ENCODE results near the gene PLK5. TPM values are rescaled to one million over a fixed set of nuclear protein-coding genes. Genes with fewer than 3 reads are reported as not detected.

PLK5 gene
- total RNA-seq, 1 donor from 2014 or later, result not detected

GRCh38 chr19:1577090-1577928 is 53.4 kb downstream of the PLK5 start:
- DNase-seq (ENCODE audit: low spot score), result no peak

GRCh38 chr19:1577929-1578618 is 54.2 kb downstream of the PLK5 start:
- DNase-seq (ENCODE audit: low spot score), result no peak

DNA sequence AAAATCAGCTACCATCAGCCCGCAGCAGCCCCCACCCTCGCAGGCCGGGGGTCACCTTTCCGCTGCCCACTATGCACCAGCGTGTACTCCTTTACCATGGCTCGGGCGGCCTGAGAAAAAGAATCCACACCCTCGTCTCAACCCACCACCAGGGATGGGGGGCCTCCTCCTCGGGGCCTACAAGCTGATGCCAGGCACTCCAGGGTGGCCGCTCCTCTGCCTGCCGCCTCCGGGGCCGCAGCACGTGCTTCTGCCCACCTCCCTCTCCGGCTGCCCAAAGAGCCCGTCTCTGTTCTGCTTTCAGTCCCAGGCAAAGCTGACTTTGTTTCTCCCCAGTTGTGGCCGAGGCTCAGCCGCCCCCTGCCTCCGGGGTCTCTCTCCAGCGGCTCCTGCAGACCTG is 55.3 kb downstream of the PLK5 start:
- no peak for DNase-seq (ENCODE audit: low spot score)

GRCh38 chr19:1580382-1580781 is 56.5 kb downstream of the PLK5 start:
- DNase-seq (ENCODE audit: low spot score), result no peak

- no peak for DNase-seq (ENCODE audit: low spot score)
Measured at GRCh38 chr19:1580957-1581356, 57.1 kb downstream of the PLK5 start.

GRCh38 chr19:1582201-1582600 is 58.3 kb downstream of the PLK5 start:
- DNase-seq (ENCODE audit: low spot score), result no peak

GRCh38 chr19:1584500-1585242 is 60.8 kb downstream of the PLK5 start:
- DNase-seq (ENCODE audit: low spot score), result no peak

GRCh38 chr19:1585243-1585580 is 61.3 kb downstream of the PLK5 start:
- no peak for DNase-seq (ENCODE audit: low spot score)

Other genes with a start within 250 kb of the PLK5 start
- gene FAM174C, start 248.5 kb upstream of the PLK5 start, total RNA-seq (ENCODE audit: insufficient read depth, low replicate concordance), result 1.7 TPM
- gene EFNA2, start 238.2 kb upstream of the PLK5 start, total RNA-seq (ENCODE audit: insufficient read depth, low replicate concordance), result not detected
- 29.1 TPM for gene NDUFS7, start 140.2 kb upstream of the PLK5 start, total RNA-seq (ENCODE audit: insufficient read depth, low replicate concordance)
- 13.7 TPM for gene GAMT, start 122.5 kb upstream of the PLK5 start, total RNA-seq (ENCODE audit: insufficient read depth, low replicate concordance)
- gene DAZAP1, start 116.5 kb upstream of the PLK5 start, total RNA-seq (ENCODE audit: insufficient read depth, low replicate concordance), result 30.8 TPM
- 212 TPM for gene RPS15, start 85.7 kb upstream of the PLK5 start, total RNA-seq (ENCODE audit: insufficient read depth, low replicate concordance)
- 0.72 TPM for gene APC2, start 74.0 kb upstream of the PLK5 start, total RNA-seq (ENCODE audit: insufficient read depth, low replicate concordance)
- gene C19orf25, start 44.9 kb upstream of the PLK5 start, total RNA-seq (ENCODE audit: insufficient read depth, low replicate concordance), result 22.9 TPM
- 1.9 TPM for gene PCSK4, start 33.7 kb upstream of the PLK5 start, total RNA-seq (ENCODE audit: insufficient read depth, low replicate concordance)
- 1.4 TPM for gene REEP6, start 32.9 kb upstream of the PLK5 start, total RNA-seq (ENCODE audit: insufficient read depth, low replicate concordance)
- 5.1 TPM for gene ADAMTSL5, start 11.1 kb upstream of the PLK5 start, total RNA-seq (ENCODE audit: insufficient read depth, low replicate concordance)
- 50.3 TPM for gene MEX3D, start 44.2 kb downstream of the PLK5 start, total RNA-seq (ENCODE audit: insufficient read depth, low replicate concordance)
- gene MBD3, start 68.8 kb downstream of the PLK5 start, total RNA-seq (ENCODE audit: insufficient read depth, low replicate concordance), result 76.1 TPM
- gene UQCR11, start 81.4 kb downstream of the PLK5 start, total RNA-seq (ENCODE audit: insufficient read depth, low replicate concordance), result 86.2 TPM
- 18.5 TPM for gene TCF3, start 128.5 kb downstream of the PLK5 start, total RNA-seq (ENCODE audit: insufficient read depth, low replicate concordance)
- gene ONECUT3, start 229.4 kb downstream of the PLK5 start, total RNA-seq (ENCODE audit: insufficient read depth, low replicate concordance), result 0.48 TPM